HS-5 (cell line): ENCODE measurements around the gene KISS1.

ENCODE experiments used
- DNase-seq: peaks from one replicate; pipeline ENCODE4 v3.0.0-alpha.2; 2012; ENCODE audit warnings: low read depth

The KISS1 gene

GRCh38 chr1:204154568-204155255, 41.6 kb downstream of the KISS1 start:
- no peak for DNase-seq

- DNase-seq: no peak
Measured at GRCh38 chr1:204153667-204154066, 42.6 kb downstream of the KISS1 start.

GRCh38 chr1:204152310-204153044, 43.8 kb downstream of the KISS1 start:
- no peak for DNase-seq

GRCh38 chr1:204151552-204152309, 44.6 kb downstream of the KISS1 start, which contains the start of gene ETNK2:
ETNK2 (minus strand) TSS chr1:204152044; CDS start chr1:204151852, 192 bp downstream.
- DNase-seq: no peak

GRCh38 chr1:204150702-204151551, 45.4 kb downstream of the KISS1 start:
- DNase-seq: no peak

- no peak for DNase-seq
Measured at GRCh38 chr1:204149635-204150565, 46.4 kb downstream of the KISS1 start.

- DNase-seq: no peak
Measured at GRCh38 chr1:204149107-204149506, 47.2 kb downstream of the KISS1 start.

GRCh38 chr1:204147406-204148383, 48.6 kb downstream of the KISS1 start:
- DNase-seq: no peak

- no peak for DNase-seq
Measured at GRCh38 chr1:204146965-204147364, 49.3 kb downstream of the KISS1 start.

GRCh38 chr1:204146309-204146708, 50.0 kb downstream of the KISS1 start:
- no peak for DNase-seq

- DNase-seq: no peak
Measured at GRCh38 chr1:204145033-204145504, 51.2 kb downstream of the KISS1 start.

- DNase-seq: no peak
Measured at GRCh38 chr1:204143276-204144041, 52.8 kb downstream of the KISS1 start.

- no peak for DNase-seq
Measured at GRCh38 chr1:204142032-204142974, 54.0 kb downstream of the KISS1 start.

GRCh38 chr1:204141131-204141530, 55.2 kb downstream of the KISS1 start:
- DNase-seq: no peak
